NCI-H2029 treated with DMSO at 0.1 percent for 48 hours (cell line): ENCODE data around the gene CDC42SE2.
"Not testable (repeated sequence)": the region's sequence is repeated elsewhere in the genome, so short reads cannot be mapped to it uniquely, and the experiment has no call there.

Source experiments
- DNase-seq: peaks from one replicate; lab custom pipeline; 2025; lab: John Stamatoyannopoulos, UW

The CDC42SE2 gene

DNA sequence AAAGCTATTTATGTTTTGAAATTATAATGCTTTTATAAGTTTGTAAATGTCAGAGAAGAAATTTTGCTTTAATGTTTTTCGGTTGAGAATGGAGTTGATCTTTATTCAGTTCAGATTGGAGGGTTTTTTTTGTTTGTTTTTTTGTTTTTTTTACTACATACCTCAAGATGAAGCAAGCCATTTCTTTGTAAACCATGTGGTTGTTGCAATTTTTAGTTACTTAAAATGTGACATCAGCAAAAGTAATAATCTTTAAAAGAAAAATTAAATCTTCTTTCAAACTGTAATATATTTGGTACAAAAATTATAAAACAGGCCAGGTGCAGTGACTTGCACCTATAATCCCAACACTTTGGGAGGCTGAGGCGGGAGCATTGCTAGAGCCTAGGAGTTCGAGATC lies 102.6 kb downstream of the CDC42SE2 start:
- DNase-seq, result no peak

DNA sequence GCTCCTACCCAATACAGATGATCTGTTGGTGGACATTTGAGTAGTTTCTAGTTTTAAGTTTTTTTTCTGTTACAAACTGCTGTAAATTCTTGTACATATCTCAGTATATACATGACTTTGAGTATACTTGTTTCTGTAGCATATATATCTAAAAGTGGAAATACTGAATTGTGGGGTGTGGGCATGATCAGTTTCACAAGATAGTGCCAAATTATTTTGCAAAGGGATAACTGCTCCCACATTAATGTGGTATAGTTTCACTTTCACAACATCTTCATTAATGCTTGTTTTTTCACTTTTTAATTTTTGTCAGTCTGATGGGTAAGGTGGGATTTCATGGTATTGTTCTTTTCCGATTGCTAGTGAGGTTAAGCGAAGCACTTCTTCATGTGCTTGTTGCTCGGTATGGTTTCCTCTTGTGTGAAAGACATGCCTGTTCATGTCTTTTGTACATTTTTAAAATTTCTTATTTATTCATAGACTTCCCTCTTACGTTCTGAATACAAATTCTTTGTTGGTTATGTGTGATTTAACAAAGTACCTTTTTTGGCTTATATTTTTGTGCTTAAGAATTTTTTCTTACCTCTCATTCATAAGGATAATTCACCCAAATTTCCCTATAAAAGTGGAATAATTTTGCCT lies 103.5 kb downstream of the CDC42SE2 start:
- DNase-seq, result no peak

DNA sequence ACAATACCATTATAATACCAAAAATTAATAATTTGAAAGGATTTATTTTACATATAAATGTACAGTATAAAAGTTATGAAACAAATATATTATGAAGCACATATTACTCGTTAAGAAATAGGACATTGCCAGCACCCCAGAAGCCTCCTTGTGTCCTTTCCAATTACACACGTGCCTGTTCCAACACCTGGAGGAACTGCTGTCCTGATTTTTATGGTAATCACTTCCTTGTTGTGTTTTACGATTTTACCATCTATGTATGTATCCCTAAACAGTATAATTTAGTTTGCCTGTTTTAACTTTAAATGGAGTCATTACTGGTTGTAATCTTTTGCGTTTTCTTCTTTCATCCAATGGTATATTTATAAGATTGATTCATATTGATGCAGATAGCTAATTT lies 105.0 kb downstream of the CDC42SE2 start:
- DNase-seq, result no peak

DNA sequence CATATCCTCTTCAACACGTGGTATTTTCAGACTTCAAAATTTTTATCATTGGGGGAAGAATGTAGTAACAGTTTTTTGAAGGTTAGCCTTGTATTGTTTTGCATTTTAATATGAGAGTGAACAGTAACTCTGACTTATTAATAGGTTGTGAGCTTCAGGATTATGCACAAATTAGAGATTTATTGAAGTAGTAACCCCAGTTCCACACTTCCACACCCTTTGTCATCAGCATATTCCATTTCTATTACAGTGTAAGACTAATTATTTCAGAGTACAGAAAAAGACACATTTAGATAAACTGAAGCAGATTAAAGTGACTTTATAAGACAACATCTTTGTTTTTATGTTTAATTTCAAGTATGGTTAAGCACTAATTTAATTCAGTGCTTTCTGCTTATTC lies 105.7 kb downstream of the CDC42SE2 start:
- DNase-seq, result no peak

DNA sequence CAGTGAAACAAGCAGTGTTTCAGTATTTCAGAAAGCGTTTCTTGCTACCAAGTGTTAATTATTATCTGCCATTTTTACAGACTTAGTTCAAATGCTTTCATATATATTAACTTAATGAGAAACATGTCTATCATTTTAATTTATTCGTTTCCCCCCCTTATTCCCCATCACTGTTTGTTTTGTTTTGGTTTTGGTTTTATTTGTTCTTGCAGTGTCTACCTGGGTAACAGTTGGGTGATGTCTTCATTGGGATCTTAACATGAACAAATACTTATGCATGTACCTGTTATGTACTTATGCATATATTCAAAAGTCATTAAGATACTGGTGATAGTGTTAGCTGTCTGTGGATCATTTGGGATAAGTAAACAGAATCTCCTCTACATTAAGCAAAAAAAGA lies 108.0 kb downstream of the CDC42SE2 start:
- no peak for DNase-seq

DNA sequence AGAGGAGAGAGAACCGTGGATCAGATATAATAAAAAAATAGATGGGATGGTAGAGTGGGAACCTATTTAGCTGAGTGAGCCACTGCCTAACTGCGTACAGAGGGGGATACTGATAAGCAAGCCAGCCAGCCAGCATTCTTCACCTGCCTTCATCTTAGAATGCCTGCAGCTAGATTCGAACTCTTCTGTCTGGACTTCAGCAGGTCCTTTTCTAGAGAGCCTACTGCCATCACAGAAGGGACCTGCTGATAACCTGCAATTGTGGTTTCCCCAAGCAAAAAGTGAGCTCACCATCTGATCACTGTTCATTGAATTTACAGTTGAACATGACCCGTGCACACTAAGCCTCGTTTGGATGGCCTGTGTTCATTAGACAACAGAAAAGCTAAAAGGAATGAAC lies 109.4 kb downstream of the CDC42SE2 start:
- DNase-seq, result no peak

DNA sequence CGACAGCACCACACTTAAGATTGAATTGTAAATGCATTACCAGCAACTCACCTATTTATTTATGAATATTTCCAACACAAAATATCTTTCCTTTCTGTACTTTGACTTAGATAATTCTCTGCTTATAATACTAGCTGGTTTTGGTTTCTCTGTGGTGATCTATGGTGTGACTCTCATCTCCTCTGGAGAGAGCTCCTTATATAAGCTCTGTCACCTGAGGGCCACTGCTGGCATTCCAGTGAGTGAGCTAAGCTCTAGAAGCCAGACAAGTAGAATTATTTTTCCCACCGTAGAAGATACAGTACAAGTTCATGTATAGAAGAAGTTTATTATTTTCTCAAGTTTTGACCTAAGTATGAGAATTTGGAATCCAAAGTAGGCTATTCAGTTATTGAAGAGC lies 111.5 kb downstream of the CDC42SE2 start:
- DNase-seq, result no peak

DNA sequence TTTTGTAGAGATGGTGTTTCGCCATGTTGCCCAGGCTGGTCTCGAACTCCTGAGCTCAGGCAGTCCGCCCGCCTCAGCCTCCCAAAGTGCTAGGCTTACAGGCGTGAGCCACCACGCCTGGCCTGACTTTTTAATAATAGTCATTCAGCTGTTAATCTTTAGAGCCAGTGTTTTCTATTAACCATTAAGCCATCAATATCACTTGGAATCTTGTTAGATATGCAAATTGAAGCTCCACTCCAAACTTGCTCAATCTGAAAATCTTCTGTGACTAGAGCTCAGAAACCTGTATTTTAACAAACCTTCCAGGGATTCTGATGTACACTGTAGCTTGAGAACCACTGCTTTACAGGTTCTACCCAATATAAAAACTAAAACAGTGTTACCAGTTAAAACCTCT lies 113.5 kb downstream of the CDC42SE2 start:
- no peak for DNase-seq

DNA sequence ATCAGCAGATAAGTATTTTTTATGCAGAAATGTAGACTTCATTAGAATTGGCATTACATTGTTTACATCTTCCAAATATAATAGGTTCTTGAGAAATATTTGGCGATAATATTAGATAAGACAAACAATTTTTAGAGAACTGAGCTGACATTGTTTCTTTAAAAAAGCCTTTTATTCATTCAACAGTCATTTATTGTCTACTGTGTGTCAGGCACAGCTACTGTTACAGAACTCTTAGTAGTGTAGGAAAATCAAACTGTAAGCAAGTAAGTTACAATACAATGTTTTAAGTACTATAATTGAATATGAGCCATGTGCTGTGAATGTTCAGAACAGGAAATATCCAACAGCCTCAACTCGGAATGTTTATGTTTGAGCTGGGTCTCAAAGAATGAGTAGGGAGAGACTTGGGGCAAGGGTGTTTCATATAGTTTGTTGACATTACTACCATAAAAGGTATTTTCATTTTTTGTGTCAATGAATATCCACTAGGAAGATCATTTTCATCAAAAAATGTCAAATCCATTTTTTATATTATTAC lies 114.0 kb downstream of the CDC42SE2 start:
- DNase-seq, result no peak

DNA sequence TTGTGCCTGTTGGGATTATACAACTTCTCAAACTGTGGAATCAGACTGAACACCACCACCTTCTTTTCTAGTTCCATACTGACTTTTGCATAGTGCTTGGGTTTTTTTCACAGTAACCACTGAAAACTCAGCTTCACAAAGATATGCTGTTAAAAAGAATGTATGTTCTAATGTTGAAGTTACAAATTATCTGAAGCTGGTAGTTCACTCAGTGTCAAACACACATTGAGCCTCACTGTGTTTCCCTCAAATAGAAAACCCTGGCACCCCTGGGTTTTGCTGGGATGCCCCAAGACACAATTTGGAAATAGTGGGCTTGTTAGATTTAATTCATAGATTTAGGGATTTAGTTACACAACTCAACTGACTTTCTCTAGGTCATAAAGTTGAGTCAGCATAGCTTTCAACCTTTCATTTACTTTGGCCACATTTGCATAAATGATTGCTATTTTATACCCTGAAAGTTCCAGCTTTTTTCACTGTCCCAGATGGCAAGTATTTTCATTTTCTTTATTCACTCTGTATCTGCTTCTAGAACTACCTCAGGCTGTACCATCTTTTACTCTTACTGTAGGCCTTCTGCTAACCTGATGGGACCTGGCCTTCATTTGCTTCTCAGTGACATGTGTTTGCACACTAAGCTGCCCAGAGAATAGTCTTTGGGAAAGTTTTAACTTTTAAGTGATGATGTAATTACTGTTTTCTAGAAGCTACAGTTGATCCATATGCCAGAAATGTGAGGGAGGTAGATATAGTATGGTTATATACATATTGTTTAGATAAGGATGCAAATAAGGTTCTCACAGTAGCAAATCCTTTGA lies 115.1 kb downstream of the CDC42SE2 start:
- no peak for DNase-seq

DNA sequence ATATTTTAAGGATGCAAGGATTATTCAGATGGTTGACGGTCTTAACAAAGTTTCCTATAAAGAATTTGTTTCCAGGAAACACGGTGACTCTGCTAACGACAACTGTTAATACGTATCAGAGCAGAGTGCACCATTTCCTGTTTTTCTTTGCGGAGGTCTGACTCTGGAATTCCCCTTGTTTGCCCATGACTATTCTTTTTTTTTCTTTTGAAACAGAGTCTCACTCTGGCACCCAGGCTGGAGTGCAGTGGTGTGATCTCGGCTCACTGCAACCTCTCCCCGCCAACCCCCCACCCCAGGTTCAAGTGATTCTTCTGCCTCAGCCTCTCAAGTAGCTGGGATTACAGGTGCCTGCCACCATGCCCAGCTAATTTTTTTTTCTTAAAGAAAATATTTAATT lies 115.9 kb downstream of the CDC42SE2 start:
- no peak for DNase-seq

DNA sequence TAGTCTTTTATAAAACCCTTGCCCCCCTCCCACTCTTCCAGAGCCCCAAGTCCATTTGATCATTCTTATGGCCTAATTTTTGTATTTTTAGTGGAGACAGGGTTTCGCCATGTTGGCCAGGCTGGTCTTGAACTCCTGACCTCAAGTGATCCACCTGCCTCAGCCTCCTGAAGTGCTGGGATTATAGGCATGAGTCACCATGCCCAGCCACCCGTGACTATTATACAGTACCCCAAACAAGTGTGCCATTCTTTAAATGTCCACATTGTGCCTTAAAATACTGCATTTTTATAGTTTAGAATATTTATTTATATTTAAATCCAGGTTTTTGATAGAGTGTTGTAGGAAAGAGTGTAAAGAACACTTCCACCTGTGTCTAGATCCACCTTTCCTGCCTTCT lies 116.4 kb downstream of the CDC42SE2 start:
- not testable (repeated sequence) for DNase-seq

DNA sequence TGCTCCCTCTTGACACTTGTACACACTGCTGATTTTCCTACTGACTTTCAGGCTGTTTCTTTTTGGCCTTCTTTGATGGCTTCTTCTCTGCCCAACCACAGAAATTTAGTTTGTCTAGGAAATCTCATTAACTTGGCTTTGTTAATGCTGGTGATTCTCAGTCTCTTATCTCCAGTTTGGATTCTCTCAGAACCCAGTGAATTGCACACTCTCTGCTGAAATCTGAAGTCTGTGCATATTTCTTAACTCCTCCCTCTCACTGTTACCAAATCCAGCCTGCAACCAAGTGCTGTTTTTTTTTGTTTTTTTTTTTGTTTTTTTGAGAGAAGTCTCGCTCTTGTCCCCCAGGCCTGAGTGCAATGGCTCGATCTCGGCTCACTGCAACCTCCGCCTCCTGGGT lies 117.2 kb downstream of the CDC42SE2 start:
- DNase-seq, result no peak

DNA sequence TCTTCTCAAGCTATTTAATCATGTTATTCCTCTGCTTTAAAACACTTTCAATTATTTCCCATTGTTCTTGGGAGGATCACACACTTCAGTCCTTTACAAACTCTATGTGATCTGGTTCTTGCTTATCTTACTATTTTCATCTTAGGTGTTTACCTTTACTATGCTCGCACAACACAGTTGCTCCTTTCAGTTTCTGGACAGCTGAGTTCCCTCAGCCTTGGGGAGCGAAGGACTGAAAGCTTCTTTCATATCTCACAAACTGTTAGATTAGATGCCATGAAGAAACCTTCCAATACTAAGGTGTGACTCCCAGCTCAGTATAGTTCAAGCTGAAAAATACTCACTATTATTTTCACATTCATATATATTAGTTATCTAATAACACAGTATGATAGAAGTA lies 117.9 kb downstream of the CDC42SE2 start:
- DNase-seq, result no peak

DNA sequence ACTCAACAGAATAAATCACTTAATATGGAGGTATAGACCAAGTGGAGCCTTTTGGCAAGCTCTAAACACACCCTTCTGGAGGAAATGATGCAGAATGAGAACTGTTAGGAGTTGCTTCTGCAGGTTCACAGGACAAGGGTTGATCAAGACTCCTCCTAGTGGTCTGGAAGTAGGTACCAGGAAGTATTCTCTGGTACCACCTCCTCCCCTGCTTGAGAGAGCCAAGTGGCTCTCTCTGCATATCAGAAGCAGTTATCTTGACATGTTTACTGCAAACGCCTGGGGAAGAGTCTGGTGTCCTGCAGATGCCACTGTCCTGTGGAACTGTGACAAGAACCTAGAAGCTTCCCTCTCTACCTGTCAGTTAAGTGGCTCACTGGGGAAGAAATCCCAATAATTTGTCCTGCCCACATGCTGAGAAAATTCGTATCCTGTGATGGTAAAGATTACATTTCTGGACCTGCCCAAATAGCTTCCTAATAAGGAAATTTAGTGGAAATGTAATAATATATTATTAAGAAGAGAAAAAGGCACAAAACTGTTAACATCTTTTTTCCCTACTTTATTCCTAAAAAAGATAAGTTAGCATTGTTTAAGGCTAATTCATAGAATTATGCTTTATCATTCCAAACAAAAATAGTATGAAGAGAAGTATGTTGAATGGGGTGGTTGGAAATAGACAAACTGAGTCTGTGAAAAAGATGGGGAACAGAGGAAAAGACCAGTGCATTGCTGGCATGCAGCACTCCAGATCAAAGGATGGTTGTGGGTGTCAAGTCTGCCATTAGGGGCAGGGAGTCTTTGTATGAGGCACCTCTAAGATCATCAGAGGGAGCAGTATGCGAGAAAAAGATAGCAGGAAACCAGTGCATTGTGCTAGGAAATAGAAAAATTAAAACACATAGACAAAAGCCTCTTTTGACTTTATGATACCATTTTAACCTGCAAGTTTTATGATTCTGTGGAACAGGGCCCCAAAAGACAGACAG lies 118.8 kb downstream of the CDC42SE2 start:
- DNase-seq, result peak; percentile 80

DNA sequence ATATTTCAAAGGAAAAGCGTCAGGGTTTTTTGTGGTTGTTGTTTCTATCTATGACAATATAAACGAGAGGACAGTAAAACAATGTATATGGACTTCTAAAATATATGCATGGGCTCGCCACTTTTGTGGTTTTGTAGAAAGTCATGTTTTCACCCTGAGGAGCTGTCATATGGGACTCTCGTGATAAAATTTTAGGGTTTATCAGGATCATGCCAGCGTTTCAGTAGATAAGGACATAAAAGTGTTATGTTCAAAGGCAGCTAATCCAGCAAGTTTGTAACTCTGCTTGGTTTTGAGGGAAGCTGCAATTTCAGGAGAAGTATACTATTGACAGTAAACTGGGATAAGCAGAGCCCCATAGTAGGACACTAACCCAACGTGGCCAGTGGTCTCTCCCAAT lies 120.3 kb downstream of the CDC42SE2 start:
- DNase-seq, result no peak

DNA sequence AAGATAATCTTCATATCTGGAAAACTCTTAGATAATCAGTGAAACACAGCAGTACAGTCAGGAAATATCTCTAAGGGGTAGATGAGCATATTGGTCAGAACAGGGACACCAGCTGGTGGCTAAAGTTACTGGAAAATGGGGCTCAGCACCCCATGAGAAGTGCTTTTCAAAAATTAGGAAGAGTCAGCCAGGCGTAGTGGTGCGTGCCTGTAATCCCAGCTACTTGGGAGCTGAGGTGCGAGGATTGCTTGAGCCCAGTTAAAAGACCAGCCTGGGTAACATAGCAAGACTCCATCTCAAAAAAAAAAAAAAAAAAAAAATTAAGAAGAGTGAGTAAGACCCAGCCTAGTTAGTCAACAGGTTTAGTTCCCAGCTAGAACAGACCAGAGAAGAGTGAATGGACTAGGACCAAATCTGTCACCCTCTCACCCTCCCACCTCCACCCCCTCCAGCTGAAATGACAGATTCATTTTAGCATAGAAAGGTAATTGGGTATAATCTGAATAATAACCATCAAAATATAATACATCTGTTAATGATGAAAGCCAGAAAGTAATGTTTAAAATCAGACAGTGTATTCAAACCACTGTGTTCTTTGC lies 120.9 kb downstream of the CDC42SE2 start:
- DNase-seq, result no peak

DNA sequence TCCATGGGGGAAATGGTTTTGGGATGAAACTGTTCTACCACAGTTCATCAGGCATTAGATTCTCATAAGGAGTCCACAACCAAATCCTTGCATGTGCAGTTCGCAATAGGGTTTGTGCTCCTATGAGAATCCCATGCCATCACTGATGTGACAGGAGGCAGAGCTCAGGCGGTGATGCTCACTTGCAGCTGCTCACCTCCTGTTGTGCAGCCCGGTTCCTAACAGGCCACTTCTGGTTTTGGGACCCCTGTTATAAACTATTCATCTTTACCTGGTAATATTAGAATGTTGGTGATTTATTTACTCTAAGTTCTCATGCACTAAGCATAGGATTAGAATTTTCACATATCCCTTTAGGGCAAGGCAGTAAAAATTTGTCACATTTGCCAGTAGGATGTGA lies 122.3 kb downstream of the CDC42SE2 start:
- no peak for DNase-seq

DNA sequence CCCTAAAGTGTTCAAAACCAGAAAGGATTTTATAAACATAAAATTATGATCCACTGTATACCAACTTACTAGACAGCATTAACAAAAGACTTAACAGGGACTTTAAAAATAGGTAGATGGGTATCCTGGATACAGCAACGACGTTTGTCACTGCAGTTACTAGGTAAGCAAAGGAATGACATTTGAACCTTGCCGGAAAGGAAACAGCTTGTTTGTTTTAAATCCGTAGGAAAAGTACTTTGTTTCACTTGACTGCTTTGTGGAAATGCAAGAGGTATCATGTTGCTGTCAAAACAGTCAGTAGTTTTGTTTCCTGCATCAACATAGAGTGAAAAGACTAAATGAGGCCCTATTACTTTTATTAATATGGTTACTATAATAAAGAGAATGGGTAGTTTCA lies 122.9 kb downstream of the CDC42SE2 start:
- DNase-seq, result peak; percentile 82

DNA sequence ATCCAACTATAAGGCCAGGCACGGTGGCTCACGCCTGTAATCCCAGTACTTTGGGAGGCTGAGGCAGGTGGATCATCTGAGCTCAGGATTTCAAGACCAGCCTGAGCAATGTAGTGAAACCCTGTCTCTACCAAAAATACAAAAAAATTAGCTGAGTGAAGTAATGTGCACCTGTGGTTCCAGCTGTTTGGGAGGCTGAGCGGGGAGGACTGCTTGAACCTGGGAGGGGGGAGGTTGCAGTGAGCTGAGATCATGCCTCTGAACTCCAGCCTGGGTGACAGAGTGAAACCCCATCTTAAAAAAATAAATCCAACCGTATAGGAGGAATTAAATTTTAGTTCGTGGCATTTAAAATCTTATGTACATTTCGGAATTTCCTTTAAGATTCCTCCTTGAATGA lies 123.4 kb downstream of the CDC42SE2 start:
- DNase-seq, result no peak

DNA sequence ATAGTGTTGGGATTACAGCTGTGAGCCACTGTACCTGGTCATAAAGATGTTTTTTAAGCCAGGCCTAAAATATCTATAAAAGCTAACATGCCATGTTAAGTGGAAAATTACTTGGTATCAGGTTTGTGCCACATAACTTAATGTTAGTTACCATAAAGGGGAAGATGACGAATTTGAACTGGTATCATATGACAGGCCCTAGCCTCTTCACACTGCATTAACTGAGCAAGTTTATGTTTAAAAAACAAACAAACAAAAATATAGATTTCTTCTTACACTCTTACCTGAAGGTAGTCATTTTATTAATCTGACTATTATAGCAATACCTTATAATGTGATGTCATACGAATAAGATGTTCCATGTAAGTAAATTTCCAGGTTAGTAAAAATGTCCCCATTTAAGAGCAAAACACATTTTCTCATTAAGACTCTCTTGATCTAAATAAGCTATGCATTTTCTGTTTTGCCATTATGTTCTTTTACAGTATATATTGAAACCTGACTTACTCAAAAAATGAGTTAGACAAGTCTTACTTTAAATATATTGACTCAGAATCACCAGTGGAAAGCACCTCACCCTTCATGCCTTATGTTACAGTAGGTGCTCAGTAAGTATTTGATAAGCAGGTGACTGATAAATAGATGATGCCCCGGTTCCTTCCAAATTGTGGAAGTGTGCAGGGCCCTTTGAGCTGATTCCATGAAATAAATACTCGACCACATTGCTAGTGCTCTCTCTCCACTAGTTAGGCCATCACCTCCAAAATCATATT lies 125.4 kb downstream of the CDC42SE2 start:
- DNase-seq, result no peak
